ENCODE measurements around the gene LOXL1.
"Not testable (repeated sequence)": the region's sequence is repeated elsewhere in the genome, so short reads cannot be mapped to it uniquely, and the experiment has no call there.

LOXL1 gene

GRCh38 chr15:73965758-73966113 lies 39.5 kb downstream of the LOXL1 start:
- H3K4me3 ChIP-seq (ENCODE audit: control insufficient read depth, low read depth, low read length) = no peak overlapping the region
- no peak for TF ChIP-seq CTCF (conservative IDR thresholded peaks at IDR 0.05; ENCODE audit: control insufficient read depth, insufficient read depth, low read depth, low read length)
- DNase-seq (ENCODE audit: low read depth) = peak; percentile 59

DNA sequence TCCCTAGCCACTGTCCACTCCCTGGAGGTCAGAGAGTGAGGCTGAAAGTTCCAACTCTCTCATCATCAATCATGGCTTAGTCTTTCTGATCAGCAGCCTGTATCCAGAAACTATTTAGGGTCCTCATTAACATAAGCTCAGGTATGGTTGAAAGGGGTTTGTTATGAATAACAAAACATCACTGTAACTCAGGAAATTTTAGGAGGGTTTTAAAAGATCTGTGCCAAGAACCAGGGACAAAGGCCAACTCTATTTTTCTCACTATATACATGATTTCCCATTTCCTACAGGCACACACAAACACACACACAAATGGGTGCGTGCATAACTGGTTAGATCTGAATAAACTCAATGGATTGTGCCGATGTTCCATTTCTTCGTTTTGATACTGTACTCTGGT lies 42.2 kb downstream of the LOXL1 start:
- no peak overlapping the region for H3K4me3 ChIP-seq (ENCODE audit: control insufficient read depth, low read depth, low read length)
- TF ChIP-seq CTCF (conservative IDR thresholded peaks at IDR 0.05; ENCODE audit: control insufficient read depth, insufficient read depth, low read depth, low read length) = no peak
- no peak for DNase-seq (ENCODE audit: low read depth)

DNA sequence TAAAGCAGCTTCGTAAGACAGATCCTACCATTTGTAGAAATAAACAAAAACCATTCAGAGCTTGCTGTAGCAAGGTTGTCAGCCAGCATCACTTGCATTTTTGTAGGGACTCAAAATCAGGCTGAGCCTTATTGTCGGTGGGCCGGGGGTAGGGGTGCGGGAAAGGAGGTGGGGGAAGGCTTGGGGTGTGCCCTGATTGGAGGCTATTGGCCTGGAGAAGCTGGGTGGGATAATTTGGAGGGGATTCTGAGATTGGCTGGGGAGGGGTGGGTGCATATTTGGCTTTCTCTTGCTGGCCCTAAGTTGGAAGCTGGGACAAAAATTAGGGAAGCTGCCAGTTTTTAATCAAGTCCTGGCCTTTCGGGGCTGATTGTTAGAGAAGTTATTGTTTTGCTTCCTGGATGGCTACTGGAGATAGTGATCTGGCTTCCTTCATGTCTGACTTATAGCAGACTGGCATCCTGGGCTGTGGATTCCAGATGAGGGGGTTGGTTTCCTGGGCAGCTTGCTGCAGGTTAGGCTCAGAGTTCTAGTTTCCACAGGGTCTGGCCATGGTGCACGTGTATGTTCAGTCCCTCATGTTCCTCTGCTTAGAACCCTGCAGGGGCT lies 43.0 kb downstream of the LOXL1 start:
- no peak for TF ChIP-seq CTCF (conservative IDR thresholded peaks at IDR 0.05; ENCODE audit: control insufficient read depth, insufficient read depth, low read depth, low read length)
- DNase-seq (ENCODE audit: low read depth) = no peak
- H3K4me3 ChIP-seq (ENCODE audit: control insufficient read depth, low read depth, low read length) = no peak overlapping the region

DNA sequence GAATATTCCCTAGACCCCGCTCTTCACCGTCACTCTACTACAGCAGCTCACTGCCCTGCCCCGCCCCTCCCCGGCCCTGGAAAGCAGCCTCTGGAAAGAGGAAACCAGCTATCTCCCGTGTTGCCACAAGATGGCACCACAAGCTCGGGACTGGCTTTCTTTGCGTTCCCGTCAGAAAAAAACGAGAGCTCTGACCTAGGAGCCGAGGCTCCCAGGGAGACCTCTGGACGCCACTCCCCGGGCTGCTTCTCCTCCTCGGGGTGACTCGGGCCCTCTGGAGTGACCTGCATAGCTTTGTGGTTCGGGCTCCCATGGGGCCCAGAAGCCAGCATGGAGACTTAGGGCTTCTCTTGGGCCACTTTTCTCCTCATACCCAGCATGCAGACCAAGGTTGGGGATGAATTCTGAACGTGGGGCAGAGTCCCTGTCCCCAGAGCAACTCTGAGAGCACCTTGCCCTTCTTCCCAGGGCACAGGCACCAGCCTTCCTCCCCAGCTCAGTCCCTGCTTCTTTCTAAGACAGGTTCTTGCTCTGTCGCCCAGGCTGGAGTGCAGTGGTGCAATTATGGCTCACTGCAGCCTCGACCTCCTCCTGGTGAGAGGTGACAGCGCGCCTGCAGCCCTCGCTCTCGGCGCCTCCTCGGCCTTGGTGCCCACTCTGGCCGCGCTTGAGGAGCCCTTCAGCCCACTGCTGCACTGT lies 46.9 kb downstream of the LOXL1 start:
- peak; percentile 82 for DNase-seq (ENCODE audit: low read depth)
- TF ChIP-seq CTCF (conservative IDR thresholded peaks at IDR 0.05; ENCODE audit: control insufficient read depth, insufficient read depth, low read depth, low read length) = peak; percentile 93
- H3K4me3 ChIP-seq (ENCODE audit: control insufficient read depth, low read depth, low read length) = peak overlapping the region; percentile 13

DNA sequence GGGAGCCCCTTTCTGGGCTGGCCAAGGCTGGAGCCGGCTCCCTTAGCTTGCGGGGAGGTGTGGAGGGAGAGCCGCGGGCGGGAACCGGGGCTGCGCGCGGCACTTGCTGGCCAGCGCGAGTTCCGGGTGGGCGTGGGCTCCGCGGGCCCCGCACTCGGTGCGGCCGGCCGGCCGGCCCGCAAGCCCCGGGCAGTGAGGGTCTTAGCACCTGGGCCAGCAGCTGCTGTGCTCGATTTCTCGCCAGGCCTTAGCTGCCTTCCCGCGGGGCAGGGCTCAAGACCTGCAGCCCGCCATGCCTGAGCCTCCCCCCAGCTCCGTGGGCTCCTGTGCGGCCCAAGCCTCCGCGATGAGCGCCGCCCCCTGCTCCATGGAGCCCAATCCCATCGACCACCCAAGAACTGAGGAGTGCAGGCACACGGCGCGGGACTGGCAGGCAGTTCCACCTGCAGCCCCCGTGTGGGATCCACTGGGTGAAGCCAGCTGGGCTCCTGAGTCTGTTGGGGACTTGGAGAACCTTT lies 47.5 kb downstream of the LOXL1 start:
- not testable (repeated sequence) for H3K4me3 ChIP-seq (ENCODE audit: control insufficient read depth, low read depth, low read length)

GRCh38 chr15:73975440-73976125 lies 49.3 kb downstream of the LOXL1 start:
- DNase-seq (ENCODE audit: low read depth) = peak; percentile 66
- not testable (repeated sequence) for H3K4me3 ChIP-seq (ENCODE audit: control insufficient read depth, low read depth, low read length)

More for the DNA sequence above, 47.5 kb downstream of the LOXL1 start:
- not testable (repeated sequence) for DNase-seq (ENCODE audit: low read depth)

DNA sequence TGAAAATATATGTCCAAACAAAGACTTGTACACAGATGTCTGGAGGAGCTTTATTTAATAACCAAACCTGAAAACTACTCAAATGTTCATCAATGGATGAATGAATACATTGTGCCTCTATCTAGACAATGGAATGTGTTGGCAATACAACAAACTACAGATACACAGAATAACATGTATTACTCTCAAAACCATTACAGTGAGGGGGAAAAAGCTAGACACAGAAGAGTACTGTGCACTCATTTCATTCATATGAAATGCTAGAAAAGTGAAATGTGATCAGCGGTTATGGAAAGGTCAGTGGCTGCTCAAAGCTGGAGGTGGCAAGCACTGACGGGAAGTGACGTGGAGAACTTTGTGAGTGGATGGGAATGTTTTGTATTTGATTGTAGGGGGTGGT lies 52.6 kb downstream of the LOXL1 start:
- H3K4me3 ChIP-seq (ENCODE audit: control insufficient read depth, low read depth, low read length) = no peak overlapping the region
- TF ChIP-seq CTCF (conservative IDR thresholded peaks at IDR 0.05; ENCODE audit: control insufficient read depth, insufficient read depth, low read depth, low read length) = no peak
- DNase-seq (ENCODE audit: low read depth) = no peak

Measured in fibroblast of mammary gland (primary cell).